HG03521 (cell line): ENCODE results near the gene THSD4.

Experiments
- ATAC-seq: cut with Tn5 transposase; IDR thresholded peaks from one replicate; pipeline ENCODE4 v1.9.1; 2021; ENCODE audit warnings: mild to moderate bottlenecking, moderate library complexity; ENCODE audit not compliant: unreplicated experiment

The THSD4 gene

GRCh38 chr15:71341811-71342550, 226.7 kb downstream of the THSD4 start:
- ATAC-seq = no peak

GRCh38 chr15:71342658-71343057, 227.4 kb downstream of the THSD4 start:
- ATAC-seq = no peak

DNA sequence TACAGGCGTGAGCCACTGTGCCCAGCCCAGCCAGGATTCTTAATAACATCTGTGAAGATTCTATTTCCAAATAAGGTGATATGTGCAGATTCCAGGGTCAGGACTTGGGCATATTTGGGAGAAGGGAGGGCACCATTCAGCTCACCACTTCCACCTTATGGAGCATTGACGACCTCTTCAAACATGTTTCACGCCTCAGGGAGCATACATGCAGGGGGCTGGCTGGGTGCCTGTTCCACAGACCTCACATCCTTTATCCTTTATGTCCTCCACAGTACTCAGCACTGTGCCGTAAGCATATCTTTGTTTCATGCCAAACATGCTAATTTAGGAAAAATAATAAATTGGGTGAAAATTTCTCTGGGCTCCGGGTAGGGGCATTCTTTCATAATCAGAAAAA, 229.0 kb downstream of the THSD4 start:
- no peak for ATAC-seq

DNA sequence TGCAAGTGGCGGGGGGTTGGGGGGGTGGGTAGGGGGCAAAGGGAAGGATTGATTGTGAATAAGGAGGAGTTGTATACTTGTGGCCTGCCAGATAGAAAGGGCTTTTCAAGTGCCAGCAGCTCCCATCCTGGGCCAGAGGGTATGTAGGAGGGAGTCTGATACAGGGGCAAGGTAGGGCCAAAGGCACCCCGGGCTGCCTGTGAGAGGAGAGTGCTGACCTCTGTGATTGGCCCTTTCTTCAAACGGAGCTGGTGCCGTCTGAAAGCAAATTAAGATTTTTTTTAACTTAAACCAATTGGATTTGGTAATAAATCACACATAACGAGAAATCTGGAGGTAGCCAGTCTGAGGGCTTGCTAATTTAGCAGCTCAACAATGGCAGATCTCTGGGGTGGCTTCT, 229.9 kb downstream of the THSD4 start:
- no peak for ATAC-seq

DNA sequence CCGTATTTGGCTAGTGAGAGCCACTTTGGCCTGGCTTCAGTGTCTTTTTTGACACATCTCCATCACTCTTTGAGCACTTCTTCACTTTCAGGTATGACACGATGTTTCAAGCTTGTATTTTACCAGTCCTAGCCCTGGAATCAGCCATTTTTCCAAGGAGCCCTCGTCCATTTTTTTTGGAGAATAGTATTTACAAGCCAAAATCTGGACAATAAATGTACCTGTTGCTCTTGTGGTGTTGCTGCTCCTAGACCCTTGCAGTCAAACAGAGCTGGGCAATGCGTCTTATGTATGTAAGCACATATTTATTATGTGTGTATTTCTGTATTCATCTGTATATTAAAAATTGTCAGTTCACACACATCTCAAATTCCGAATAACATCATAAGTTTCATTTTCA, 231.2 kb downstream of the THSD4 start:
- ATAC-seq = no peak

- no peak for ATAC-seq
Measured at GRCh38 chr15:71348597-71348996, 233.3 kb downstream of the THSD4 start.

- ATAC-seq = no peak
Measured at GRCh38 chr15:71349336-71349735, 234.1 kb downstream of the THSD4 start.

GRCh38 chr15:71349736-71350526, 234.7 kb downstream of the THSD4 start:
- no peak for ATAC-seq

DNA sequence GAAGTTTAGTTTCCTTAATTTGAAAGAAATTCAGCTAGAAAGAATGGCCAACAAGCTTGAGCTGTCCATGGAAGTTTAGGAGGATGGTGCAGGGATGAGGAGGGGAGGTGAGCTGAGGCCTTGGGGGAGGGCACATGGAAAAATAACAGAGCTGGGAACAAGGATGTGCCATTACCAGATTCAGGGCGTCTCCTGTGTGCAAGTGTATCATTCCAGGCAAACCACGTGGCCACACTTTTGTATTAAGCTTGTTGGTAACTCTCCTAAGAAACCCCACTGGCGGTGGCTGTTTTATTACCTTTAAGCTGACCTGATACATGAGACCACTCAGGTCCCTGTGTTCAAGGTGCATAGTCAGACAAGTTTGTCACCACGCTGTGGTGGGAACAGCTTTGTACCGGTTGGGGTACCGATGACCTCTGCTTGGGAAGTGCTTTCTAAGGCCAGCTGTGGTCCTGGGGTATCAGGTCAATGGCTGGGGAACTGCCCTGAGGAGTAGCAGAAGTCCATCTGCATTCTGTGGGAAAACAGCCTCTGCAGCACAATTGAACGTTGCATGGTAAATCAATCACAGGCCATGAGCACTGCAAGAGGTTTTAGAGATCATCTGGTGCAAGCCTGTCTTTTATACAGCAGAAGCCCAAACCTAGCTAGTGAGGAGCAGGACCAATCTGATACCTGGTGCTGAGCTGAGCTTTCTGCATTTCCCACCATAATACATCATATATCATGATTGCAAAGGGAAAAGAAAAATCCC, 235.5 kb downstream of the THSD4 start:
- ATAC-seq = no peak

- ATAC-seq = no peak
Measured at GRCh38 chr15:71352125-71352524, 236.9 kb downstream of the THSD4 start.

- ATAC-seq = no peak
Measured at GRCh38 chr15:71352765-71353164, 237.5 kb downstream of the THSD4 start.

- no peak for ATAC-seq
Measured at GRCh38 chr15:71353171-71353570, 237.9 kb downstream of the THSD4 start.

DNA sequence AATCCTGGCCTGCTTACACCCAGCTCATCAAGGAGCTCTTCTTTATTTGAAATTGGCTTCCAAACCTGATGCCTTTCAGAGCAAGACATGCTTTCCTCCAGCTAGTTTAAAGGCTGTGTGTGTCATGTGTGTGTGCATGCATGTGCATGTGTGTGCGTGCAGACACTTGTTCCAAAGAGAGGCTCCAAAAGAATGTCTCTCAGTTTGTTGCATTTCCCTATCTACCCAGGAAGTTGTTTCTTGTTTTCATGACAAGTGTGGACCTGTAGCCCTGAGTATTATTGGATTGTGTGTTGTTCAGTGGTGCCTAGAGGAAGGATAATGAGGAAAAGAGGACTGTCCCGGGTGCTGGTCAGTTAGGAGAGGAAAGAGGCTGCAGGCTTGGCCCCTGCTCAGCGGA, 240.0 kb downstream of the THSD4 start:
- no peak for ATAC-seq

DNA sequence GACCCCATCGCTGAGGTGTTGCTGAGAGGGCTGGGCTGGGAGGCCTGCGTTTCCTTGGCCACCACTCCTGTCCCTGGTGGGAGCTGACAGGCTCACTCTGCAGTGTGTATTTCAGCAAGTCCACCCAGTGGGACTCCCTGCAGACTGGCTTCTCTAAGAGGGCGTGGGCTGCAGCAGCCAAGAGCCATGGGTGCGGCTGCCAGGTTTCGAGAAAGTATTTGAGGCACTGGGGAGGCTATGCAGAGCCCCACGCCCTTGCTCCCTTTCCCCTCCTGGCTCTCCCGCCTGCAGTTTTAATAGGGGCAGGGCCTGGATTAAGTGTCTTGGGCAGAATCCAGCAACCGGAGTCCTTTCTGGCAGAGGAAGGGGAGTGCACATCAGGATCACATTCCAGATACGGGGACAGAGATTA, 242.1 kb downstream of the THSD4 start:
- ATAC-seq = no peak

DNA sequence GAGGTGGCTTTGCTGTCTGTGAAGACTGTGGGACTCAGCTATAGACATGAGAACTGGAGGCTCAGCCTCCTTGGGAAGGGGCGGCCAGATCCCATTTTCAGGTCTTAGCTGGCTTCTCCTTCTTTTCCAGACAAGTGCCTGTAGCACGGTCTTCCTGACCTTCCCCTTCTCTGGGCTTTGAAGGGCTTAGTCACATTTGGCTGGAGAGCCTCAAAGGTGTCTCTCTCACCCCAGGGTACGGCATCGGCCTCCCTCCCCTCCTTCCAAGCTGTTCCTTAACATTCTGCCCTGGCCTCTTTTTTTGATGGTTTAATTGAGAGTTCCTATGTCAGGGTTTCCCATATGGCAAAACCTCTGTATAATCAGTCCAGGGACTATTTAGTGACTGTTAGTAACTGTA, 242.7 kb downstream of the THSD4 start:
- ATAC-seq = no peak

- no peak for ATAC-seq
Measured at GRCh38 chr15:71359246-71359645, 244.0 kb downstream of the THSD4 start.

DNA sequence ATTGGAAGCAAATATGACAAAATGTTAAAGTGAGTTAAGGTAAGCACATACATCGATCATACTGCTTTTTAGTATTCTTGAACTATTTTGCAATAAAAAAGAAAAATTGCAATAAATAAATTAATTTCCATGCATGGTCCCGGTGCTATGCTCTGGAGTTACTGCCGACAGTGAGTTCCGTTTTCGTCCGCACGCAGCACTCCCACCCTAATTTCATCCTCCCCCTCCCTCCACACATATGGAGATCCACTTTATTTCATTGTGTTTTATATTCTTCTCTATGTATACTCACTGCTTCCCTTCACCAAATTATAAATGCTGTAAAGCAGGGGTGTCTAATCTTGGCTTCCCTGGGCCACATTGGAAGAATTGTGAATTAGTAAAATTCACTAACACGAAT, 247.3 kb downstream of the THSD4 start:
- ATAC-seq = no peak

- ATAC-seq = no peak
Measured at GRCh38 chr15:71362987-71363968, 248.0 kb downstream of the THSD4 start.

- no peak for ATAC-seq
Measured at GRCh38 chr15:71364117-71364584, 248.9 kb downstream of the THSD4 start.

DNA sequence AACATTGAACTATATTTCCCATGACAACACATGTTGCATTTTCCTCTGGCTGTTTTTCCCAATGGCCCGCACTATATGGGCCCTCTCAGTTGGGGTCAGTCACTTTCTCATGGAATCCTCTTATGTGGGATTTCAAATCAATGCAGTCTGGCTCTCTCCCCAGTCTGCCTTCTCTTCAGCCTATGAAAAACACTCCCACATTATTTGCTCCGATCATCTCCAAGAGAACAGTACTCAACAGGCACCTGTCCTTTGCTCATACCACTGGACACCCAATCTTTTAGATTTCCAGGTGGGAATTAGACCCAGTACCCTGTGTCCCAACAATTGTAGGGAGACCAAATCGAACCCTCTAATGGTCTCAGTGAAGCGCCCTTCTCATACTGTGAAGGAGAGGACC, 251.3 kb downstream of the THSD4 start:
- ATAC-seq = no peak
